IMR-90 (cell line): ENCODE measurements around the gene SSPN. TPM values are rescaled to one million over a fixed set of nuclear protein-coding genes. Genes with fewer than 3 reads are reported as not detected.

ENCODE experiments used
- ATAC-seq: fragments of 200-7000 bp; cut with Tn5 transposase; 2 replicates; pipeline ENCODE4 v1.9.1; 2020; ENCODE audit warnings: low read depth, mild to moderate bottlenecking, moderate library complexity
- BruUV-seq: library from RNA; stranded (reverse); fragments of 400-500 nt; replicated peaks from 2 replicates; lab custom pipeline; 2021; lab: Mats Ljungman, UMichigan
- CTCF ChIA-PET: fragments of 300-600 bp; formaldehyde crosslinking; extraction: SDS; loops from one replicate; lab custom pipeline; 2021; ENCODE audit warnings: antibody characterized with exemption; lab: Yijun Ruan, JAX
- POLR2A ChIA-PET: fragments of 300-600 bp; sonication (Branson Sonifier 250); formaldehyde crosslinking; loops from one replicate; lab custom pipeline; 2022; ENCODE audit warnings: antibody characterized with exemption; ENCODE audit not compliant: unreplicated experiment; lab: Charles Lee
- DNase-seq: peaks from one replicate; pipeline ENCODE4 v3.0.0; 2013
- H2AFZ ChIP-seq: replicated peaks from 2 replicates; pipeline ENCODE3; 2013; ENCODE audit warnings: low read length, mild to moderate bottlenecking; ENCODE audit not compliant: poor library complexity
- H2AK5ac ChIP-seq: 2 replicates; pipeline ENCODE4 v1.6.1; 2013; ENCODE audit warnings: low read depth, low read length, inconsistent platforms
- H2AK9ac ChIP-seq: replicated peaks from 2 replicates; pipeline ENCODE3; 2013; ENCODE audit warnings: mild to moderate bottlenecking, low read depth, low read length, moderate library complexity; ENCODE audit not compliant: poor library complexity
- H2BK120ac ChIP-seq: 2 replicates; pipeline ENCODE4 v1.6.1; 2013; ENCODE audit warnings: low read depth, low read length, inconsistent platforms
- H2BK15ac ChIP-seq: 3 replicates; pipeline ENCODE4 v1.6.1; 2013; ENCODE audit warnings: low read depth, low read length, inconsistent platforms
- H2BK20ac ChIP-seq: 2 replicates; pipeline ENCODE4 v1.6.1; 2013; ENCODE audit warnings: low read depth, mild to moderate bottlenecking, inconsistent platforms, low read length, moderate library complexity
- H2BK5ac ChIP-seq: 2 replicates; pipeline ENCODE4 v1.6.1; 2013; ENCODE audit warnings: mild to moderate bottlenecking, low read depth, low read length, inconsistent platforms; ENCODE audit not compliant: poor library complexity, severe bottlenecking
- H3K14ac ChIP-seq: replicated peaks from 2 replicates; pipeline ENCODE4 v1.6.1; 2013; ENCODE audit warnings: low read depth, low read length, inconsistent platforms
- H3K18ac ChIP-seq: 2 replicates; pipeline ENCODE4 v1.6.1; 2013; ENCODE audit warnings: low read depth, low read length, control low read depth
- H3K23ac ChIP-seq: 2 replicates; pipeline ENCODE4 v1.6.1; 2013; ENCODE audit warnings: low read depth, low read length, inconsistent platforms
- H3K27ac ChIP-seq: 2 replicates; pipeline ENCODE4 v1.5.1; 2013; ENCODE audit warnings: mild to moderate bottlenecking, control low read depth, low read length; ENCODE audit not compliant: insufficient read depth
- H3K27me3 ChIP-seq: 2 replicates; pipeline ENCODE4 v1.6.1; 2013; ENCODE audit warnings: low read length; ENCODE audit not compliant: control insufficient read depth, insufficient read depth
- H3K36me3 ChIP-seq: 2 replicates; pipeline ENCODE4 v1.6.1; 2013; ENCODE audit warnings: low read length, mixed read lengths; ENCODE audit not compliant: control insufficient read depth, insufficient read depth
- H3K4ac ChIP-seq: 2 replicates; pipeline ENCODE4 v1.6.1; 2013; ENCODE audit warnings: low read depth, low read length, inconsistent platforms
- H3K4me1 ChIP-seq: 2 replicates; pipeline ENCODE4 v1.6.1; 2013; ENCODE audit warnings: low read length, mixed read lengths; ENCODE audit not compliant: control insufficient read depth, insufficient read depth
- H3K4me2 ChIP-seq: 2 replicates; pipeline ENCODE4 v1.6.1; 2013; ENCODE audit warnings: low read depth, mild to moderate bottlenecking, control low read depth, low read length, moderate library complexity
- H3K4me3 ChIP-seq: 2 replicates; pipeline ENCODE4 v1.5.1; 2013; ENCODE audit warnings: low read depth, mild to moderate bottlenecking, control low read depth, low read length, moderate library complexity; ENCODE audit not compliant: insufficient read depth
- H3K56ac ChIP-seq: 2 replicates; pipeline ENCODE4 v1.6.1; 2013; ENCODE audit warnings: low read length, inconsistent platforms; ENCODE audit not compliant: insufficient read depth; ENCODE audit errors: extremely low read depth
- H3K79me1 ChIP-seq, 2 experiments: 2 replicates each; pipeline ENCODE4 v1.6.1; 2013; ENCODE audit warnings: low read length in 2 of 2, inconsistent platforms in 1 of 2, low read depth in 1 of 2
- H3K9ac ChIP-seq: 2 replicates; pipeline ENCODE4 v1.6.1; 2013; ENCODE audit warnings: low read depth, low read length, control low read depth
- H3K9me1 ChIP-seq: 2 replicates; pipeline ENCODE4 v1.6.1; 2013; ENCODE audit warnings: low read length, inconsistent platforms; ENCODE audit not compliant: insufficient read depth
- H3K9me3 ChIP-seq: 2 replicates; pipeline ENCODE4 v1.6.1; 2013; ENCODE audit warnings: low read length; ENCODE audit not compliant: control insufficient read depth, insufficient read depth
- H4K20me1 ChIP-seq: 2 replicates; pipeline ENCODE4 v1.6.1; 2013; ENCODE audit warnings: low read length, inconsistent platforms; ENCODE audit not compliant: insufficient read depth
- H4K5ac ChIP-seq: 2 replicates; pipeline ENCODE4 v1.6.1; 2013; ENCODE audit warnings: mild to moderate bottlenecking, low read depth, low read length, control low read depth
- H4K8ac ChIP-seq, 2 experiments: 2 replicates each; pipeline ENCODE4 v1.6.1; 2013; ENCODE audit warnings: low read depth in 2 of 2, low read length in 2 of 2, control low read depth in 1 of 2, inconsistent platforms in 1 of 2
- H4K91ac ChIP-seq: 2 replicates; pipeline ENCODE4 v1.6.1; 2013; ENCODE audit warnings: low read depth, low read length, inconsistent platforms; ENCODE audit not compliant: insufficient read depth
- MAFK ChIP-seq: IDR thresholded peaks from 2 replicates; pipeline ENCODE4 v1.6.1; 2012; ENCODE audit warnings: low read depth, low read length, improper control_type of control experiment
- NFE2L2 ChIP-seq: fragments of 150-350 bp; IDR thresholded peaks from 2 replicates; pipeline ENCODE4 v1.6.1; 2016; ENCODE audit warnings: low read depth, mild to moderate bottlenecking, low read length
- RAD21 ChIP-seq: IDR thresholded peaks from 2 replicates; pipeline ENCODE4 v1.6.1; 2012; ENCODE audit warnings: low read length, improper control_type of control experiment
- RFX5 ChIP-seq: IDR thresholded peaks from 2 replicates; pipeline ENCODE4 v1.8.0; 2012; ENCODE audit warnings: low read depth, mild to moderate bottlenecking, low read length, moderate library complexity
- WGBS, 2 experiments: methylation state at CpG; one replicate each; pipeline versions ENCODE4 v1.1.5 to v1.1.7; 2013; ENCODE audit warnings: missing lambda C conversion rate in 2 of 2; ENCODE audit not compliant: insufficient read length in 1 of 2; ENCODE audit errors: extremely low coverage in 2 of 2; 5-methylcytosine and 5-hydroxymethylcytosine counted together
- dilution Hi-C: fragments of 300-500 bp; cut with HindIII; formaldehyde crosslinking; loops from one replicate; pipeline ENCODE4 v1.14.3; 2018; ENCODE audit warnings: low sequenced_read_pairs; ENCODE audit not compliant: unreplicated experiment
- in situ Hi-C: fragments of 300-500 bp; cut with MboI; formaldehyde crosslinking; loops from 3 replicates; pipeline ENCODE4 v1.14.3; 2019; ENCODE audit warnings: low sequenced_read_pairs, inconsistent platforms, mixed read lengths
- intact Hi-C: fragments of 100-400 bp; cut with micrococcal nuclease; formaldehyde crosslinking; loops from 2 replicates; pipeline ENCODE4 v1.10.0; 2022
- polyA plus RNA-seq, 3 experiments: library from polyadenylated mRNA; depleted of rRNA; stranded (reverse); fragments of >200 nt; gene quantifications; 2 replicates each; pipeline ENCODE4 v1.2.3, GENCODE V29; 2012; ENCODE audit warnings: low replicate concordance in 1 of 3
- total RNA-seq: library from RNA; depleted of rRNA; stranded (reverse); fragments of >200 nt; gene quantifications from 2 replicates; pipeline ENCODE4 v1.2.3, GENCODE V29; 2012

SSPN gene
- total and polyA plus RNA-seq, 2 of the 4 experiments (the other 2 are of a cell fraction): 3.5 to 5.6 TPM

DNA sequence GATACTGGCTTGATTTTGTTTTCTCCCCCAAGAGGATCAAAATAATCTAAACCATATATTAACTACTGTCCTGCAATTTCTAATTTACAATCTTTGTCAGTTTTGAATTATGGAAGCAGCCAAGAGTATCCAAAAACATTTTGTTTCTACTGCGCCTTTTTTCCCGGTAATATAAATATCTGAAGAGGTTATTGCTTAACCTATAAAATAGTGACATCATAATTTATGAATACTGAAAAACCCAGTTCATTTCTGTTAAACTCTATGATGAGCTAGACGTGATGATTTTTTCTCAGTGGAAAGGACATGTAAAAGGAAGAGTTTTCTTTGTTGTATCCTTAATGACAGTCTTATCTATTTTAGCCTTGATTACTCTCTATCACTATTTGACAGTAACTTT, 3.2 kb upstream of the SSPN start:
- no CpG with 5 or more reads among the region's 3 CpGs for WGBS, 2 experiments
- H2BK5ac ChIP-seq: no peak overlapping the region
- peaks cover 3% of the 10 kb centered on the region for H3K9me3 ChIP-seq
- H2AK9ac ChIP-seq: no peak overlapping the region
- no peak overlapping the region for H3K4me3 ChIP-seq
- CTCF ChIA-PET: no interaction called here
- no TSS peak for BruUV-seq
- H2AK5ac ChIP-seq: no peak overlapping the region
- intact Hi-C loops: loop anchor here (5.0 kb wide), 1 partner anchor 40 kb away; no protein-coding TSS in a partner anchor
- no peak overlapping the region for H3K18ac ChIP-seq
- no peak overlapping the region for H2BK20ac ChIP-seq
- TF ChIP-seq MAFK (no peak), NFE2L2 (no peak), RFX5 (no peak), RAD21 (no peak)
- no peak overlapping the region for H3K9ac ChIP-seq
- no peak overlapping the region for H4K5ac ChIP-seq
- H4K20me1 ChIP-seq: no peaks in the 10 kb centered on the region
- no peak overlapping the region for H3K27ac ChIP-seq
- 0 out of 2 replicates have a peak, but pooled peaks cover 2% of the 10 kb centered on the region for H3K9me1 ChIP-seq
- H3K4ac ChIP-seq: no peak overlapping the region
- no peak overlapping the region for H3K23ac ChIP-seq
- no peak for ATAC-seq
- no peak overlapping the region for H3K4me2 ChIP-seq
- no peak overlapping the region for H2BK15ac ChIP-seq
- peaks cover 4 to 5% of the 10 kb centered on the region in 2 experiments; a peak in 1 of 4 replicates for H3K79me1 ChIP-seq
- no peak overlapping the region for H3K56ac ChIP-seq
- DNase-seq: no peak
- no peak overlapping the region for H2AFZ ChIP-seq
- in situ Hi-C loops: no loop called here
- H3K4me1 ChIP-seq: peaks cover 7% of the 10 kb centered on the region
- H3K14ac ChIP-seq: no peak overlapping the region
- no peak overlapping the region for H4K8ac ChIP-seq
- H3K27me3 ChIP-seq: no peaks in the 10 kb centered on the region
- POLR2A ChIA-PET: no interaction called here
- dilution Hi-C loops: no loop called here
- no peak overlapping the region for H4K91ac ChIP-seq
- no peak overlapping the region for H2BK120ac ChIP-seq
- H3K36me3 ChIP-seq: no peaks in the 10 kb centered on the region
